ENCODE measurements around the gene CTDSPL.

Gene CTDSPL

GRCh38 chr3:38002291-38002876, 140.7 kb downstream of the CTDSPL start:
- DNase-seq, result no peak
- Histone ChIP-seq H3K27ac (ENCODE audit: low read depth, low read length) (no peak overlapping the region), H2AK5ac (ENCODE audit: low read length) (no peak overlapping the region), H3K9ac (ENCODE audit: low read length) (no peak overlapping the region), H2BK15ac (replicated peaks; ENCODE audit: low read depth) (no peak overlapping the region), H4K8ac (ENCODE audit: low read depth, low read length) (no peak overlapping the region), H3K4me2 (ENCODE audit: low read length) (no peak overlapping the region), H3K23ac (ENCODE audit: low read length) (no peak overlapping the region), H4K5ac (ENCODE audit: low read length) (no peak overlapping the region), H3K4me1 (ENCODE audit: control insufficient read depth, low read depth, low read length) (peaks cover 6% of the 10 kb centered on the region), H3K18ac (ENCODE audit: low read length) (no peak overlapping the region), H2BK5ac (ENCODE audit: low read length) (no peak overlapping the region), H2BK120ac (ENCODE audit: low read depth, low read length) (no peak overlapping the region), H3K4me3 (ENCODE audit: low read length) (no peak overlapping the region), H3K27me3 (ENCODE audit: insufficient read depth, low read length, poor library complexity) (no peaks in the 10 kb centered on the region), H3K56ac (ENCODE audit: low read length) (no peak overlapping the region), H3K36me3 (ENCODE audit: control insufficient read depth, insufficient read depth, low read length) (no peaks in the 10 kb centered on the region), H3K79me1 (ENCODE audit: low read length) (no peaks in the 10 kb centered on the region), H3K4ac (ENCODE audit: low read depth, low read length) (no peak overlapping the region), H3K79me2 (ENCODE audit: control insufficient read depth, insufficient read depth, low read length) (no peaks in the 10 kb centered on the region)
- no CpG with 5 or more reads among the region's 6 CpGs for WGBS (ENCODE audit: extremely low coverage, insufficient coverage, low lambda C conversion rate)

- no peak overlapping the region for H4K5ac ChIP-seq (ENCODE audit: low read length)
- H3K36me3 ChIP-seq (ENCODE audit: control insufficient read depth, insufficient read depth, low read length), result no peaks in the 10 kb centered on the region
- H2BK120ac ChIP-seq (ENCODE audit: low read depth, low read length), result no peak overlapping the region
- H3K9ac ChIP-seq (ENCODE audit: low read length), result no peak overlapping the region
- H3K4me2 ChIP-seq (ENCODE audit: low read length), result no peak overlapping the region
- H3K27me3 ChIP-seq (ENCODE audit: insufficient read depth, low read length, poor library complexity), result no peaks in the 10 kb centered on the region
- DNase-seq, result no peak
- no peaks in the 10 kb centered on the region for H3K79me1 ChIP-seq (ENCODE audit: low read length)
- H2BK15ac ChIP-seq (replicated peaks; ENCODE audit: low read depth), result no peak overlapping the region
- no peak overlapping the region for H3K4ac ChIP-seq (ENCODE audit: low read depth, low read length)
- H3K4me3 ChIP-seq (ENCODE audit: low read length), result no peak overlapping the region
- H4K8ac ChIP-seq (ENCODE audit: low read depth, low read length), result no peak overlapping the region
- H3K4me1 ChIP-seq (ENCODE audit: control insufficient read depth, low read depth, low read length), result peaks cover 6% of the 10 kb centered on the region
- no peak overlapping the region for H3K18ac ChIP-seq (ENCODE audit: low read length)
- H2BK5ac ChIP-seq (ENCODE audit: low read length), result no peak overlapping the region
- no CpG with 5 or more reads among the region's 9 CpGs for WGBS (ENCODE audit: extremely low coverage, insufficient coverage, low lambda C conversion rate)
- H3K27ac ChIP-seq (ENCODE audit: low read depth, low read length), result no peak overlapping the region
- H2AK5ac ChIP-seq (ENCODE audit: low read length), result no peak overlapping the region
- H3K23ac ChIP-seq (ENCODE audit: low read length), result no peak overlapping the region
- no peak overlapping the region for H3K56ac ChIP-seq (ENCODE audit: low read length)
- H3K79me2 ChIP-seq (ENCODE audit: control insufficient read depth, insufficient read depth, low read length), result no peaks in the 10 kb centered on the region
Observed at GRCh38 chr3:38002940-38003339, 141.3 kb downstream of the CTDSPL start.

DNA sequence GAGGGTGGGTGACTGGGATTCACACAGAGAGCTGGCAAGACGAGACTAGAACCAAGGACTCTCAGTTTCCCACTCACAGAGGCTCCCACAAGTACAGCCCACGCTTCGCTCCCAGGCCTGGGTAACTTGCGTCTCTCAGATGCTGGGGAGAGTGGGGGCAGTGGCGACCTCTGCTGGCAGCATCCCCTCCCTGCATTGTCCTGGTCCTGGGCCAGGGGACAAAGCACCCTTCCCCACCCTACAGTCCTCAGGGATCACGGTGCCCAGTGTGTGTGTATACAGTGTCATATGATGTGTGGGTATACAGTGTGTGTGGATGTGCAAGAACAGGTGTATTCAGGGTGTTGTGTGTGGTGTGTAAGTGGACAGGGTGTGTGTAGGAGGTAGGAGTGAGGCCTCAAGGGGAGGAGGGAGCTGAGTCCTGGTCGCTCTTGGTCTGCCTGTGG, 141.7 kb downstream of the CTDSPL start:
- H3K36me3 ChIP-seq (ENCODE audit: control insufficient read depth, insufficient read depth, low read length), result no peaks in the 10 kb centered on the region
- no peak overlapping the region for H2BK120ac ChIP-seq (ENCODE audit: low read depth, low read length)
- H3K79me2 ChIP-seq (ENCODE audit: control insufficient read depth, insufficient read depth, low read length), result no peaks in the 10 kb centered on the region
- H3K27ac ChIP-seq (ENCODE audit: low read depth, low read length), result no peak overlapping the region
- H2AK5ac ChIP-seq (ENCODE audit: low read length), result no peak overlapping the region
- WGBS (ENCODE audit: extremely low coverage, insufficient coverage, low lambda C conversion rate), result no CpG with 5 or more reads among the region's 7 CpGs
- no peak overlapping the region for H3K4me3 ChIP-seq (ENCODE audit: low read length)
- H2BK15ac ChIP-seq (replicated peaks; ENCODE audit: low read depth), result no peak overlapping the region
- no peaks in the 10 kb centered on the region for H3K27me3 ChIP-seq (ENCODE audit: insufficient read depth, low read length, poor library complexity)
- peaks cover 2% of the 10 kb centered on the region for H3K4me1 ChIP-seq (ENCODE audit: control insufficient read depth, low read depth, low read length)
- H3K56ac ChIP-seq (ENCODE audit: low read length), result no peak overlapping the region
- no peaks in the 10 kb centered on the region for H3K79me1 ChIP-seq (ENCODE audit: low read length)
- H3K9ac ChIP-seq (ENCODE audit: low read length), result no peak overlapping the region
- H4K5ac ChIP-seq (ENCODE audit: low read length), result no peak overlapping the region
- DNase-seq, result peak; percentile 71
- no peak overlapping the region for H3K4me2 ChIP-seq (ENCODE audit: low read length)
- H3K23ac ChIP-seq (ENCODE audit: low read length), result no peak overlapping the region
- no peak overlapping the region for H3K4ac ChIP-seq (ENCODE audit: low read depth, low read length)
- H3K18ac ChIP-seq (ENCODE audit: low read length), result no peak overlapping the region
- no peak overlapping the region for H4K8ac ChIP-seq (ENCODE audit: low read depth, low read length)
- H2BK5ac ChIP-seq (ENCODE audit: low read length), result no peak overlapping the region

GRCh38 chr3:38003817-38004414, 142.2 kb downstream of the CTDSPL start:
- H3K79me2 ChIP-seq (ENCODE audit: control insufficient read depth, insufficient read depth, low read length), result no peaks in the 10 kb centered on the region
- H4K8ac ChIP-seq (ENCODE audit: low read depth, low read length), result no peak overlapping the region
- H3K4me1 ChIP-seq (ENCODE audit: control insufficient read depth, low read depth, low read length), result no peaks in the 10 kb centered on the region
- no peak overlapping the region for H2BK5ac ChIP-seq (ENCODE audit: low read length)
- no peak overlapping the region for H3K27ac ChIP-seq (ENCODE audit: low read depth, low read length)
- no peak overlapping the region for H3K4ac ChIP-seq (ENCODE audit: low read depth, low read length)
- DNase-seq, result no peak
- H3K18ac ChIP-seq (ENCODE audit: low read length), result no peak overlapping the region
- WGBS (ENCODE audit: extremely low coverage, insufficient coverage, low lambda C conversion rate), result no CpG with 5 or more reads among the region's 11 CpGs
- H2BK120ac ChIP-seq (ENCODE audit: low read depth, low read length), result no peak overlapping the region
- H3K79me1 ChIP-seq (ENCODE audit: low read length), result no peaks in the 10 kb centered on the region
- no peak overlapping the region for H3K4me3 ChIP-seq (ENCODE audit: low read length)
- no peaks in the 10 kb centered on the region for H3K27me3 ChIP-seq (ENCODE audit: insufficient read depth, low read length, poor library complexity)
- no peak overlapping the region for H4K5ac ChIP-seq (ENCODE audit: low read length)
- H3K36me3 ChIP-seq (ENCODE audit: control insufficient read depth, insufficient read depth, low read length), result no peaks in the 10 kb centered on the region
- no peak overlapping the region for H2BK15ac ChIP-seq (replicated peaks; ENCODE audit: low read depth)
- no peak overlapping the region for H3K56ac ChIP-seq (ENCODE audit: low read length)
- no peak overlapping the region for H3K4me2 ChIP-seq (ENCODE audit: low read length)
- no peak overlapping the region for H3K23ac ChIP-seq (ENCODE audit: low read length)
- H3K9ac ChIP-seq (ENCODE audit: low read length), result no peak overlapping the region
- H2AK5ac ChIP-seq (ENCODE audit: low read length), result no peak overlapping the region

DNA sequence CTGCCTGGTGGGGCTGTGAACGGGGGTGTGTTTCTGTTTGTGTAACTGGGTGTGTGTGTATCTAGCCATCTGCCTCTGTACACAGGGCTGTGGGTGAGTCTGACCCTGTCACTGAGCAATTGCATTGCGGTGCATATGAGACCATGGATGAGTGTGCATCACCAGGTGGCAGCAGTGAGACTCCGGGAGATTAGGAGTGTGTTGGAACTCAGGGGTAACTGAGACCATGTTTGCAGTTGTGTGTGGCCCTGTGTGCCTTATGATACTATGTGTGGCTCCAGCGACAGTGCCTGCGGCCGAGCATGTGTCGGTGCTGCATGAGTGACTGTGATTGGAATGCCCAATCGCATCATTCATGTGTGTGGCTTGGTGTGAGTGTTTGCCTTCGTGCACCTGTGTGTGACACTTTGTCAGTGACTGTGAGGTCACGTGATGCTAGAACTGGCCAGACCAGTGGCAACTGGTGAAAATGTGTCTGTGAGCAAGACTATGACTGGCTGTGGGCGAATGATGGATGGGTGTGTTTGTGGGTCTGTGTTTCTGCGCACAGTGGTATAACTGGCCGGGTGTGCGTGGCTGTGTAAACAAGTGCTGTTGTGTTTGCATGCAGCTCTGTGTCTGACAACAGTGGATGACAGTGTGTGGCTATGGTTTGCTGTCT, 142.9 kb downstream of the CTDSPL start:
- Histone ChIP-seq H3K4ac (ENCODE audit: low read depth, low read length) (no peak overlapping the region), H3K79me1 (ENCODE audit: low read length) (no peaks in the 10 kb centered on the region), H3K36me3 (ENCODE audit: control insufficient read depth, insufficient read depth, low read length) (no peaks in the 10 kb centered on the region), H3K56ac (ENCODE audit: low read length) (no peak overlapping the region), H3K23ac (ENCODE audit: low read length) (no peak overlapping the region), H3K27ac (ENCODE audit: low read depth, low read length) (no peak overlapping the region), H3K4me3 (ENCODE audit: low read length) (no peak overlapping the region), H2BK120ac (ENCODE audit: low read depth, low read length) (no peak overlapping the region), H3K4me1 (ENCODE audit: control insufficient read depth, low read depth, low read length) (no peaks in the 10 kb centered on the region), H3K4me2 (ENCODE audit: low read length) (no peak overlapping the region), H3K18ac (ENCODE audit: low read length) (no peak overlapping the region), H3K27me3 (ENCODE audit: insufficient read depth, low read length, poor library complexity) (no peaks in the 10 kb centered on the region), H4K8ac (ENCODE audit: low read depth, low read length) (no peak overlapping the region), H2AK5ac (ENCODE audit: low read length) (no peak overlapping the region), H2BK5ac (ENCODE audit: low read length) (no peak overlapping the region), H2BK15ac (replicated peaks; ENCODE audit: low read depth) (no peak overlapping the region), H4K5ac (ENCODE audit: low read length) (no peak overlapping the region), H3K9ac (ENCODE audit: low read length) (no peak overlapping the region), H3K79me2 (ENCODE audit: control insufficient read depth, insufficient read depth, low read length) (no peaks in the 10 kb centered on the region)
- WGBS (ENCODE audit: extremely low coverage, insufficient coverage, low lambda C conversion rate), result no CpG with 5 or more reads among the region's 14 CpGs
- DNase-seq, result peak; percentile 63
